IMR-90 (cell line): ENCODE data around the gene DHDH. TPM values are rescaled to one million over a fixed set of nuclear protein-coding genes. Genes with fewer than 3 reads are reported as not detected.
"Not testable (repeated sequence)": the region's sequence is repeated elsewhere in the genome, so short reads cannot be mapped to it uniquely, and the experiment has no call there.

ENCODE experiments used
- ATAC-seq: fragments of 200-7000 bp; cut with Tn5 transposase; 2 replicates; pipeline ENCODE4 v1.9.1; 2020; ENCODE audit warnings: low read depth, mild to moderate bottlenecking, moderate library complexity
- BruUV-seq: library from RNA; stranded (reverse); fragments of 400-500 nt; replicated peaks from 2 replicates; lab custom pipeline; 2021; lab: Mats Ljungman, UMichigan
- CTCF ChIA-PET: fragments of 300-600 bp; formaldehyde crosslinking; extraction: SDS; loops from one replicate; lab custom pipeline; 2021; ENCODE audit warnings: antibody characterized with exemption; lab: Yijun Ruan, JAX
- POLR2A ChIA-PET: fragments of 300-600 bp; sonication (Branson Sonifier 250); formaldehyde crosslinking; loops from one replicate; lab custom pipeline; 2022; ENCODE audit warnings: antibody characterized with exemption; ENCODE audit not compliant: unreplicated experiment; lab: Charles Lee
- DNase-seq: peaks from one replicate; pipeline ENCODE4 v3.0.0; 2013
- H2AFZ ChIP-seq: replicated peaks from 2 replicates; pipeline ENCODE3; 2013; ENCODE audit warnings: low read length, mild to moderate bottlenecking; ENCODE audit not compliant: poor library complexity
- H2AK5ac ChIP-seq: 2 replicates; pipeline ENCODE4 v1.6.1; 2013; ENCODE audit warnings: low read depth, low read length, inconsistent platforms
- H2AK9ac ChIP-seq: replicated peaks from 2 replicates; pipeline ENCODE3; 2013; ENCODE audit warnings: mild to moderate bottlenecking, low read depth, low read length, moderate library complexity; ENCODE audit not compliant: poor library complexity
- H2BK120ac ChIP-seq: 2 replicates; pipeline ENCODE4 v1.6.1; 2013; ENCODE audit warnings: low read depth, low read length, inconsistent platforms
- H2BK15ac ChIP-seq: 3 replicates; pipeline ENCODE4 v1.6.1; 2013; ENCODE audit warnings: low read depth, low read length, inconsistent platforms
- H2BK20ac ChIP-seq: 2 replicates; pipeline ENCODE4 v1.6.1; 2013; ENCODE audit warnings: low read depth, mild to moderate bottlenecking, inconsistent platforms, low read length, moderate library complexity
- H2BK5ac ChIP-seq: 2 replicates; pipeline ENCODE4 v1.6.1; 2013; ENCODE audit warnings: mild to moderate bottlenecking, low read depth, low read length, inconsistent platforms; ENCODE audit not compliant: poor library complexity, severe bottlenecking
- H3K14ac ChIP-seq: replicated peaks from 2 replicates; pipeline ENCODE4 v1.6.1; 2013; ENCODE audit warnings: low read depth, low read length, inconsistent platforms
- H3K18ac ChIP-seq: 2 replicates; pipeline ENCODE4 v1.6.1; 2013; ENCODE audit warnings: low read depth, low read length, control low read depth
- H3K23ac ChIP-seq: 2 replicates; pipeline ENCODE4 v1.6.1; 2013; ENCODE audit warnings: low read depth, low read length, inconsistent platforms
- H3K27ac ChIP-seq: 2 replicates; pipeline ENCODE4 v1.5.1; 2013; ENCODE audit warnings: mild to moderate bottlenecking, control low read depth, low read length; ENCODE audit not compliant: insufficient read depth
- H3K27me3 ChIP-seq: 2 replicates; pipeline ENCODE4 v1.6.1; 2013; ENCODE audit warnings: low read length; ENCODE audit not compliant: control insufficient read depth, insufficient read depth
- H3K36me3 ChIP-seq: 2 replicates; pipeline ENCODE4 v1.6.1; 2013; ENCODE audit warnings: low read length, mixed read lengths; ENCODE audit not compliant: control insufficient read depth, insufficient read depth
- H3K4ac ChIP-seq: 2 replicates; pipeline ENCODE4 v1.6.1; 2013; ENCODE audit warnings: low read depth, low read length, inconsistent platforms
- H3K4me1 ChIP-seq: 2 replicates; pipeline ENCODE4 v1.6.1; 2013; ENCODE audit warnings: low read length, mixed read lengths; ENCODE audit not compliant: control insufficient read depth, insufficient read depth
- H3K4me2 ChIP-seq: 2 replicates; pipeline ENCODE4 v1.6.1; 2013; ENCODE audit warnings: low read depth, mild to moderate bottlenecking, control low read depth, low read length, moderate library complexity
- H3K4me3 ChIP-seq: 2 replicates; pipeline ENCODE4 v1.5.1; 2013; ENCODE audit warnings: low read depth, mild to moderate bottlenecking, control low read depth, low read length, moderate library complexity; ENCODE audit not compliant: insufficient read depth
- H3K56ac ChIP-seq: 2 replicates; pipeline ENCODE4 v1.6.1; 2013; ENCODE audit warnings: low read length, inconsistent platforms; ENCODE audit not compliant: insufficient read depth; ENCODE audit errors: extremely low read depth
- H3K79me1 ChIP-seq, 2 experiments: 2 replicates each; pipeline ENCODE4 v1.6.1; 2013; ENCODE audit warnings: low read length in 2 of 2, inconsistent platforms in 1 of 2, low read depth in 1 of 2
- H3K9ac ChIP-seq: 2 replicates; pipeline ENCODE4 v1.6.1; 2013; ENCODE audit warnings: low read depth, low read length, control low read depth
- H3K9me1 ChIP-seq: 2 replicates; pipeline ENCODE4 v1.6.1; 2013; ENCODE audit warnings: low read length, inconsistent platforms; ENCODE audit not compliant: insufficient read depth
- H3K9me3 ChIP-seq: 2 replicates; pipeline ENCODE4 v1.6.1; 2013; ENCODE audit warnings: low read length; ENCODE audit not compliant: control insufficient read depth, insufficient read depth
- H4K20me1 ChIP-seq: 2 replicates; pipeline ENCODE4 v1.6.1; 2013; ENCODE audit warnings: low read length, inconsistent platforms; ENCODE audit not compliant: insufficient read depth
- H4K5ac ChIP-seq: 2 replicates; pipeline ENCODE4 v1.6.1; 2013; ENCODE audit warnings: mild to moderate bottlenecking, low read depth, low read length, control low read depth
- H4K8ac ChIP-seq, 2 experiments: 2 replicates each; pipeline ENCODE4 v1.6.1; 2013; ENCODE audit warnings: low read depth in 2 of 2, low read length in 2 of 2, control low read depth in 1 of 2, inconsistent platforms in 1 of 2
- H4K91ac ChIP-seq: 2 replicates; pipeline ENCODE4 v1.6.1; 2013; ENCODE audit warnings: low read depth, low read length, inconsistent platforms; ENCODE audit not compliant: insufficient read depth
- WGBS, 2 experiments: methylation state at CpG; one replicate each; pipeline versions ENCODE4 v1.1.5 to v1.1.7; 2013; ENCODE audit warnings: missing lambda C conversion rate in 2 of 2; ENCODE audit not compliant: insufficient read length in 1 of 2; ENCODE audit errors: extremely low coverage in 2 of 2; 5-methylcytosine and 5-hydroxymethylcytosine counted together
- dilution Hi-C: fragments of 300-500 bp; cut with HindIII; formaldehyde crosslinking; loops from one replicate; pipeline ENCODE4 v1.14.3; 2018; ENCODE audit warnings: low sequenced_read_pairs; ENCODE audit not compliant: unreplicated experiment
- in situ Hi-C: fragments of 300-500 bp; cut with MboI; formaldehyde crosslinking; loops from 3 replicates; pipeline ENCODE4 v1.14.3; 2019; ENCODE audit warnings: low sequenced_read_pairs, inconsistent platforms, mixed read lengths
- intact Hi-C: fragments of 100-400 bp; cut with micrococcal nuclease; formaldehyde crosslinking; loops from 2 replicates; pipeline ENCODE4 v1.10.0; 2022
- polyA plus RNA-seq, 3 experiments: library from polyadenylated mRNA; depleted of rRNA; stranded (reverse); fragments of >200 nt; gene quantifications; 2 replicates each; pipeline ENCODE4 v1.2.3, GENCODE V29; 2012; ENCODE audit warnings: low replicate concordance in 1 of 3
- total RNA-seq: library from RNA; depleted of rRNA; stranded (reverse); fragments of >200 nt; gene quantifications from 2 replicates; pipeline ENCODE4 v1.2.3, GENCODE V29; 2012

Gene DHDH
- total and polyA plus RNA-seq, 2 of the 4 experiments (the other 2 are of a cell fraction) = 0.36 to 0.53 TPM

DNA sequence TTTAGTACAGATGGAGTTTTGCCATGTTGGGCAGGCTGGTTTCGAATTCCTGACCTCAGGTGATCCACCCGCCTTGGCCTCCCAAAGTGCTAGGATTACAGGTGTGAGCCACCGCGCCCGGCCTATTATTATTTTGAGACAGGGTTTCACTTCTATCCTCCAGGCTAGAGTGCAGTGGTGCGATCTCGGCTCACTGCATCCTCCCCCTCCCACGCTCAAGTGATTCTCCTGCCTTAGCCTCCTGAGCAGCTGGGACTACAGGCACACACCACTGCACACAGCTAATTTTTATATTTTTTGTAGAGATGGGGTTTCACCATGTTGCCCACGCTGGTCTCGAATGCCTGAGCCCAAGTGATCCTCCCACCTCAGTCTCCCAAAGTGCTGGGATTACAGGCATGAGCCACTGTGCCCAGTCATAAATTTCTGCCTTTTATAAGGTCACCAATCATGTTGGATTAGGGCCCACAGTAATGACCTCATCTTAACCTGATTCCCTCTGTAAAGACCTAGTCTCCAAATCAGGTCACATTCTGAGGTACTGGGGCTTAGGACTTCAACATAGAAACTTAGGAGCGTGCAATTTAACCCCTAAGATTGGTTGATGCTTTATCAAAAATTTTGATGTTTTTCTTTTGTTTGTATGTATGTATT, 23.9 kb upstream of the DHDH start:
- H2BK5ac ChIP-seq, CTCF ChIA-PET, H2AK5ac ChIP-seq, H2AK9ac ChIP-seq, H3K9me3 ChIP-seq, DNase-seq, dilution Hi-C loops, BruUV-seq, H3K4me3 ChIP-seq, H3K27ac ChIP-seq, H3K9me1 ChIP-seq, in situ Hi-C loops, H4K8ac ChIP-seq, H2AFZ ChIP-seq, H4K91ac ChIP-seq, H3K14ac ChIP-seq, H3K4me1 ChIP-seq, H3K4me2 ChIP-seq, H2BK15ac ChIP-seq, intact Hi-C loops, POLR2A ChIA-PET, H4K20me1 ChIP-seq, H3K56ac ChIP-seq, H4K5ac ChIP-seq, H3K23ac ChIP-seq, H2BK120ac ChIP-seq, H3K27me3 ChIP-seq, H3K9ac ChIP-seq, H2BK20ac ChIP-seq, ATAC-seq, H3K18ac ChIP-seq, H3K4ac ChIP-seq: not testable (repeated sequence)
- Histone ChIP-seq H3K36me3 (peaks cover 64% of the 10 kb centered on the region), H3K79me1 (peaks cover 4 to 24% of the 10 kb centered on the region in 2 experiments; a peak in 3 of 4 replicates)
- WGBS, 2 experiments = 100% methylated on average over 5 of the region's 11 CpGs; no CpG with 5 or more reads in 1 of the 2 experiments
